ENCODE results near the gene BTN2A1.

DNA sequence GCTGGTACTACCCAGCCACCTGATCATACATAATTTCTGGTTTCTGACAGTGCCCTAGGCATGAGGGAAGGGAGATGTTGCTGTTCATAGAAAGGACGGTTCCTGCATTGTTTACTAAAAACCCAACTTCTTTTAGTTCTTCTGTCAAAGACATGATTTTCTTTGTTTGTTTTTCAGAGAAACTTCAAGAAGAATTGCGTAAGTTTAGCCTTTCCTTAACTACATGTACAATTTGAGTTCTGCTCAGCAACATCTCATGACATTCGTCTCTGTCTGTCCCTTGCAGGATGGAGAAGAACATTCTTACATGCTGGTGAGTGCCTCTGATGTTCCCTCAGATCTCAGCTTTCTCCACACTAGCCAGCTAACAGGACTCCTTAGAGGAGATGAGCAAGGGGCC, 8.0 kb downstream of the BTN2A1 start:
- TF ChIP-seq, protein P1, sequence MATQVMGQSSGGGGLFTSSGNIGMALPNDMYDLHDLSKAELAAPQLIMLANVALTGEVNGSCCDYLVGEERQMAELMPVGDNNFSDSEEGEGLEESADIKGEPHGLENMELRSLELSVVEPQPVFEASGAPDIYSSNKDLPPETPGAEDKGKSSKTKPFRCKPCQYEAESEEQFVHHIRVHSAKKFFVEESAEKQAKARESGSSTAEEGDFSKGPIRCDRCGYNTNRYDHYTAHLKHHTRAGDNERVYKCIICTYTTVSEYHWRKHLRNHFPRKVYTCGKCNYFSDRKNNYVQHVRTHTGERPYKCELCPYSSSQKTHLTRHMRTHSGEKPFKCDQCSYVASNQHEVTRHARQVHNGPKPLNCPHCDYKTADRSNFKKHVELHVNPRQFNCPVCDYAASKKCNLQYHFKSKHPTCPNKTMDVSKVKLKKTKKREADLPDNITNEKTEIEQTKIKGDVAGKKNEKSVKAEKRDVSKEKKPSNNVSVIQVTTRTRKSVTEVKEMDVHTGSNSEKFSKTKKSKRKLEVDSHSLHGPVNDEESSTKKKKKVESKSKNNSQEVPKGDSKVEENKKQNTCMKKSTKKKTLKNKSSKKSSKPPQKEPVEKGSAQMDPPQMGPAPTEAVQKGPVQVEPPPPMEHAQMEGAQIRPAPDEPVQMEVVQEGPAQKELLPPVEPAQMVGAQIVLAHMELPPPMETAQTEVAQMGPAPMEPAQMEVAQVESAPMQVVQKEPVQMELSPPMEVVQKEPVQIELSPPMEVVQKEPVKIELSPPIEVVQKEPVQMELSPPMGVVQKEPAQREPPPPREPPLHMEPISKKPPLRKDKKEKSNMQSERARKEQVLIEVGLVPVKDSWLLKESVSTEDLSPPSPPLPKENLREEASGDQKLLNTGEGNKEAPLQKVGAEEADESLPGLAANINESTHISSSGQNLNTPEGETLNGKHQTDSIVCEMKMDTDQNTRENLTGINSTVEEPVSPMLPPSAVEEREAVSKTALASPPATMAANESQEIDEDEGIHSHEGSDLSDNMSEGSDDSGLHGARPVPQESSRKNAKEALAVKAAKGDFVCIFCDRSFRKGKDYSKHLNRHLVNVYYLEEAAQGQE (IDR thresholded peaks at IDR 0.05; ENCODE audit: low read depth) = no peak
- TF ChIP-seq, protein P2, sequence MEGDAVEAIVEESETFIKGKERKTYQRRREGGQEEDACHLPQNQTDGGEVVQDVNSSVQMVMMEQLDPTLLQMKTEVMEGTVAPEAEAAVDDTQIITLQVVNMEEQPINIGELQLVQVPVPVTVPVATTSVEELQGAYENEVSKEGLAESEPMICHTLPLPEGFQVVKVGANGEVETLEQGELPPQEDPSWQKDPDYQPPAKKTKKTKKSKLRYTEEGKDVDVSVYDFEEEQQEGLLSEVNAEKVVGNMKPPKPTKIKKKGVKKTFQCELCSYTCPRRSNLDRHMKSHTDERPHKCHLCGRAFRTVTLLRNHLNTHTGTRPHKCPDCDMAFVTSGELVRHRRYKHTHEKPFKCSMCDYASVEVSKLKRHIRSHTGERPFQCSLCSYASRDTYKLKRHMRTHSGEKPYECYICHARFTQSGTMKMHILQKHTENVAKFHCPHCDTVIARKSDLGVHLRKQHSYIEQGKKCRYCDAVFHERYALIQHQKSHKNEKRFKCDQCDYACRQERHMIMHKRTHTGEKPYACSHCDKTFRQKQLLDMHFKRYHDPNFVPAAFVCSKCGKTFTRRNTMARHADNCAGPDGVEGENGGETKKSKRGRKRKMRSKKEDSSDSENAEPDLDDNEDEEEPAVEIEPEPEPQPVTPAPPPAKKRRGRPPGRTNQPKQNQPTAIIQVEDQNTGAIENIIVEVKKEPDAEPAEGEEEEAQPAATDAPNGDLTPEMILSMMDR (IDR thresholded peaks at IDR 0.05 in 2 of 3, conservative IDR thresholded peaks at IDR 0.05 in 1 of 3; ENCODE audit: borderline replicate concordance in 1 of 3, insufficient read depth in 1 of 3, low read depth in 2 of 3, low read length in 2 of 3) = no peak
- no peak for TF ChIP-seq YY1 (IDR thresholded peaks at IDR 0.05; ENCODE audit: extremely low read depth, insufficient replicate concordance, low read depth, low read length)
- no peak for TF ChIP-seq ZFX (IDR thresholded peaks at IDR 0.05)
- TF ChIP-seq ZNF274 (IDR thresholded peaks at IDR 0.05; ENCODE audit: low read depth, low read length) = no peak
- TF ChIP-seq SRF (IDR thresholded peaks at IDR 0.05; ENCODE audit: low read depth) = no peak
- TF ChIP-seq SP1 (IDR thresholded peaks at IDR 0.05; ENCODE audit: low read depth) = no peak
- TF ChIP-seq POLR2AphosphoS5 (IDR thresholded peaks at IDR 0.05; ENCODE audit: low read depth, low read length) = no peak
- no peak for TF ChIP-seq POLR2A (IDR thresholded peaks at IDR 0.05; ENCODE audit: borderline replicate concordance, extremely low read depth, insufficient read depth, insufficient read length)
